A673 (cell line): ENCODE measurements around the gene CBLC. TPM values are rescaled to one million over a fixed set of nuclear protein-coding genes. Genes with fewer than 3 reads are reported as not detected.

Experiments
- BruUV-seq: library from RNA; stranded (reverse); fragments of 400-500 nt; replicated peaks from 2 replicates; lab custom pipeline; 2021; lab: Mats Ljungman, UMichigan
- CTCF ChIA-PET: fragments of 300-600 bp; sonication (Branson Sonifier 250); formaldehyde crosslinking; loops from one replicate; lab custom pipeline; 2022; ENCODE audit warnings: antibody characterized with exemption; lab: Charles Lee
- POLR2A ChIA-PET: fragments of 300-600 bp; sonication (Branson Sonifier 250); formaldehyde crosslinking; loops from one replicate; lab custom pipeline; 2022; ENCODE audit warnings: antibody characterized with exemption; ENCODE audit not compliant: low non-redundant PET; lab: Charles Lee
- DNase-seq: peaks from one replicate; pipeline ENCODE4 v3.0.0-alpha.2; 2015; ENCODE audit warnings: low spot score
- H3K27ac ChIP-seq: fragments of 200-600 bp; sonication (generic); 2 replicates; pipeline ENCODE4 v1.5.1; 2016; ENCODE audit warnings: mixed run types, low read depth, mild to moderate bottlenecking, mixed read lengths, antibody characterized with exemption, low read length; ENCODE audit not compliant: poor library complexity, severe bottlenecking
- H3K27me3 ChIP-seq: fragments of 200-600 bp; sonication (generic); replicated peaks from 2 replicates; pipeline ENCODE4 v1.6.1; 2017; ENCODE audit warnings: mixed run types, low read depth, mild to moderate bottlenecking, mixed read lengths, antibody characterized with exemption, low read length; ENCODE audit not compliant: insufficient read depth, poor library complexity
- H3K36me3 ChIP-seq: fragments of 200-600 bp; sonication (generic); 2 replicates; pipeline ENCODE4 v1.6.1; 2016; ENCODE audit warnings: mixed run types, mild to moderate bottlenecking, mixed read lengths, antibody characterized with exemption, low read length; ENCODE audit not compliant: insufficient read depth, poor library complexity, severe bottlenecking
- H3K4me1 ChIP-seq: fragments of 200-600 bp; sonication (generic); 2 replicates; pipeline ENCODE4 v1.6.1; 2017; ENCODE audit warnings: mixed run types, mild to moderate bottlenecking, mixed read lengths, antibody characterized with exemption, low read length; ENCODE audit not compliant: insufficient read depth, poor library complexity, severe bottlenecking
- H3K4me3 ChIP-seq: fragments of 200-600 bp; sonication (generic); 2 replicates; pipeline ENCODE4 v1.5.1; 2016; ENCODE audit warnings: low read depth, mixed run types, mild to moderate bottlenecking, mixed read lengths, low read length; ENCODE audit not compliant: poor library complexity, severe bottlenecking
- H3K9me3 ChIP-seq: fragments of 200-600 bp; sonication (generic); 2 replicates; pipeline ENCODE4 v1.6.1; 2016; ENCODE audit warnings: mixed run types, low read depth, mild to moderate bottlenecking, mixed read lengths, antibody characterized with exemption, low read length; ENCODE audit not compliant: poor library complexity, severe bottlenecking
- EZH2 ChIP-seq: fragments of 200-600 bp; sonication (generic); IDR thresholded peaks from 2 replicates; pipeline ENCODE4 v1.6.1; 2017; ENCODE audit warnings: borderline replicate concordance, low read depth, mild to moderate bottlenecking, mixed read lengths, antibody characterized with exemption, low read length; ENCODE audit not compliant: poor library complexity, severe bottlenecking
- intact Hi-C: fragments of 100-400 bp; cut with micrococcal nuclease; formaldehyde crosslinking; loops from one replicate; pipeline ENCODE4 v1.10.0; 2022; ENCODE audit not compliant: unreplicated experiment
- total RNA-seq: library from RNA; stranded (reverse); gene quantifications from 2 replicates; pipeline ENCODE4 v1.2.3, GENCODE V29; 2021
- TF ChIP-seq, protein P1 (sequence below): fragments of 300-800, 200-600 bp; sonication (generic); conservative IDR thresholded peaks from 2 replicates; pipeline ENCODE4 v1.5.1; 2017; ENCODE audit warnings: low read depth, mild to moderate bottlenecking, antibody characterized with exemption, low read length, moderate library complexity, mixed read lengths

The CBLC gene
- total RNA-seq, 1 experiment from 2014 or later, result not detected

DNA sequence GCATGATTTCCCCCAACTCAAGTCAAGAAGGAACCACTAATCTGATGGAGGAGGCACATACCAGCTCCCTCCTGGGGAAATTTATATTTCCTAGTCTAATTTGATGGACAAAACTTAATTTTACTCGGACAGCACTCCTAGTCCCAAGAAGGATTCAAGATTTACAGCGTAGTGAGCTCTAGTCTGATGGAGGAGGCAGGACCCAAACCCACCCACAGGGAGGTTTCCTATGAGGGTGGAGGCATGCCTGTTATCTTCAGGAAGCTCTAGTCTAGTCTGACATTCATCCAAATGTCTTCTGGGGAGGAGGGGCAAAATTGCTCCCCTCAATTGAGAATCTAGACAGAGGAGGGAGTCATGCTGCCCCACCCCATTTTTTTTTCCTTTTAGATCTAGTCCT, 39.6 kb upstream of the CBLC start:
- H3K27me3 ChIP-seq, result no peaks in the 10 kb centered on the region
- TF ChIP-seq EZH2, result no peak
- TF ChIP-seq, protein P1, sequence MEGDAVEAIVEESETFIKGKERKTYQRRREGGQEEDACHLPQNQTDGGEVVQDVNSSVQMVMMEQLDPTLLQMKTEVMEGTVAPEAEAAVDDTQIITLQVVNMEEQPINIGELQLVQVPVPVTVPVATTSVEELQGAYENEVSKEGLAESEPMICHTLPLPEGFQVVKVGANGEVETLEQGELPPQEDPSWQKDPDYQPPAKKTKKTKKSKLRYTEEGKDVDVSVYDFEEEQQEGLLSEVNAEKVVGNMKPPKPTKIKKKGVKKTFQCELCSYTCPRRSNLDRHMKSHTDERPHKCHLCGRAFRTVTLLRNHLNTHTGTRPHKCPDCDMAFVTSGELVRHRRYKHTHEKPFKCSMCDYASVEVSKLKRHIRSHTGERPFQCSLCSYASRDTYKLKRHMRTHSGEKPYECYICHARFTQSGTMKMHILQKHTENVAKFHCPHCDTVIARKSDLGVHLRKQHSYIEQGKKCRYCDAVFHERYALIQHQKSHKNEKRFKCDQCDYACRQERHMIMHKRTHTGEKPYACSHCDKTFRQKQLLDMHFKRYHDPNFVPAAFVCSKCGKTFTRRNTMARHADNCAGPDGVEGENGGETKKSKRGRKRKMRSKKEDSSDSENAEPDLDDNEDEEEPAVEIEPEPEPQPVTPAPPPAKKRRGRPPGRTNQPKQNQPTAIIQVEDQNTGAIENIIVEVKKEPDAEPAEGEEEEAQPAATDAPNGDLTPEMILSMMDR, result no peak
- peaks cover 19% of the 10 kb centered on the region for H3K4me1 ChIP-seq
- H3K36me3 ChIP-seq, result no peaks in the 10 kb centered on the region
- H3K4me3 ChIP-seq, result no peak overlapping the region
- ChIA-PET CTCF (no interaction called here), POLR2A (no interaction called here)
- no TSS peak for BruUV-seq
- H3K27ac ChIP-seq, result no peak overlapping the region
- DNase-seq, result no peak
- H3K9me3 ChIP-seq, result no peaks in the 10 kb centered on the region
- intact Hi-C loops, result no loop called here

DNA sequence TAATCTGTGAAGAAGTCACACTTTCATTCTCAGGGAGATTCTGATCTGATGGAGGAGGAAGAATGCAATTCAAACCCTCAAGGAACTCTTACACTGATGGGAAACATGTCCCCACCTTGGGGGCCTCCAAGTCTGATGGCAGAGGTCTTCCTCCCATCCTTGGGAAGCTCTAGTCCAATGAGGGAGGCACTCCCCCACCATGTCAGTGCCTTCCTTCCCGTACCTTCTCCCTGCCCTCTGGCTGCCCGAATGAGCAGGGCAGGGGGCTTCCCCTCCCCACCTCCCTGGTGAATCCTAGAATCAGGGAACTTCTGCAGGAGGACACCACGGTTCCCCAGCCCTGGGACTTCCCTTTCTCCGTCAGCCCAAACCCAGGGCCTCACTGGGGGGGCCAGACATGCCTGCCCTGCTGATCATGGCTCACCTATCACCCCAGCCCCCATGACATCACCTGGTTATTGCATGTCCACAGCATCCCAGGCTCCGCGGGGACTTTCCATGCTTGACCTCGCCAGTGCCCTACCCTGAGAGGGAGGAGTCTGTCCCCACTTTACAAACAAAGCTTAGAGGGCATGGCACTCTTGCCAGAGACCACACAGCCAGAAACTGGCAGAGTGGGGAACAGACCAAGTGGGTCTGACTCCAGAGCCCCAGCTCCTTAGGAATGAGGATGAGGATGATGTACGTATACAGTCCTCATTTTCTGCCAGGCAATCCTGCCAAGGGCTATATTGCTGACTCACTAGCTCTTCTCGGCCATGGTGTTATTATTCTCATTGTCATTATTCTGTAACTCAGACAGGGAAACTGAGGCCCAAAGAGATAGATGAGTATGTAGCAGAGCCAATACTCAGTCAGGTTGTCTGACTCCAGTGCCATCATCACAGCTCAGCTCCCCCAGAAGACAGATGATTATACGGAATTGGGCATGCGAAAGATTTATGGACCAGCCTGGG, 38.8 kb upstream of the CBLC start:
- H3K4me3 ChIP-seq, result no peak overlapping the region
- TF ChIP-seq, protein P1, result no peak
- TF ChIP-seq EZH2, result no peak
- POLR2A ChIA-PET, result interaction anchor here (0.6 kb wide), 1 partner anchor 261 kb away, joined by 4 read pairs; no protein-coding TSS in a partner anchor
- no peaks in the 10 kb centered on the region for H3K9me3 ChIP-seq
- CTCF ChIA-PET, result no interaction called here
- H3K4me1 ChIP-seq, result peaks cover 19% of the 10 kb centered on the region
- no peaks in the 10 kb centered on the region for H3K27me3 ChIP-seq
- H3K27ac ChIP-seq, result no peak overlapping the region
- DNase-seq, result no peak
- intact Hi-C loops, result no loop called here
- no TSS peak for BruUV-seq
- H3K36me3 ChIP-seq, result no peaks in the 10 kb centered on the region

DNA sequence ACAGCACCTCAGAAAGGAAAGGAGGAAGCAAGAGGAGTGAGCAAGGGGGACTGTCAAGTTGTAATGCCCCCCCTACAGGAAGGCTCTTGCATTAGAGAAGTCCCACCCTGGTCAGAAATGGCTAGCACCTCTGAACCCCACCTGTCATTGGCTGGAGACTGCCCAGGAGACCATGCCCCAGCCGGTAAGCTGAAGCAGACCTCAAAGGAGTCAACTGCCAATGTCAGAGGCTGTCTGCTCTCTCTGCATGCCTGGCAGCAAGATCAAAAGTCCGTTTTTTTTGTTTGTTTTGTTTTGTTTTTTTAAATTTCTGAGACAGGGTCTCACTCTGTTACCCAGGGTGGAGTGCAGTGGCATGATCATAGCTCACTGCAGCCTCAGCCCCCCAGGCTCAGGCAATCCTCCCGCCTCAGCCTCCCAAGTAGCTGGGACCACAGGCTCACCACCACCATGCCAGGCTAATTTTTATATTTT, 37.3 kb upstream of the CBLC start:
- intact Hi-C loops, result no loop called here
- DNase-seq, result no peak
- H3K4me3 ChIP-seq, result no peak overlapping the region
- BruUV-seq, result no TSS peak
- no peak for TF ChIP-seq EZH2
- TF ChIP-seq, protein P1, result no peak
- H3K27ac ChIP-seq, result no peak overlapping the region
- no peaks in the 10 kb centered on the region for H3K36me3 ChIP-seq
- no peaks in the 10 kb centered on the region for H3K27me3 ChIP-seq
- no peaks in the 10 kb centered on the region for H3K9me3 ChIP-seq
- ChIA-PET CTCF (no interaction called here), POLR2A (no interaction called here)
- peaks cover 25% of the 10 kb centered on the region for H3K4me1 ChIP-seq
